Breast epithelium (tissue), 3 donors: ENCODE results near the gene BZW2.

Experiments
- POLR2AphosphoS5 ChIP-seq, 3 donors: sonication (generic); formaldehyde crosslinking; IDR thresholded peaks; one replicate each; pipeline ENCODE4 v1.6.1; 2017; ENCODE audit warnings: antibody characterized with exemption in 3 of 3
- TF ChIP-seq, protein P1 (sequence below), 3 donors: fragments of 450-650 bp; IDR thresholded peaks; one replicate each; pipeline ENCODE4 v1.5.1; 2016 to 2017; ENCODE audit warnings: antibody characterized with exemption in 3 of 3, mild to moderate bottlenecking in 3 of 3, moderate library complexity in 3 of 3

DNA sequence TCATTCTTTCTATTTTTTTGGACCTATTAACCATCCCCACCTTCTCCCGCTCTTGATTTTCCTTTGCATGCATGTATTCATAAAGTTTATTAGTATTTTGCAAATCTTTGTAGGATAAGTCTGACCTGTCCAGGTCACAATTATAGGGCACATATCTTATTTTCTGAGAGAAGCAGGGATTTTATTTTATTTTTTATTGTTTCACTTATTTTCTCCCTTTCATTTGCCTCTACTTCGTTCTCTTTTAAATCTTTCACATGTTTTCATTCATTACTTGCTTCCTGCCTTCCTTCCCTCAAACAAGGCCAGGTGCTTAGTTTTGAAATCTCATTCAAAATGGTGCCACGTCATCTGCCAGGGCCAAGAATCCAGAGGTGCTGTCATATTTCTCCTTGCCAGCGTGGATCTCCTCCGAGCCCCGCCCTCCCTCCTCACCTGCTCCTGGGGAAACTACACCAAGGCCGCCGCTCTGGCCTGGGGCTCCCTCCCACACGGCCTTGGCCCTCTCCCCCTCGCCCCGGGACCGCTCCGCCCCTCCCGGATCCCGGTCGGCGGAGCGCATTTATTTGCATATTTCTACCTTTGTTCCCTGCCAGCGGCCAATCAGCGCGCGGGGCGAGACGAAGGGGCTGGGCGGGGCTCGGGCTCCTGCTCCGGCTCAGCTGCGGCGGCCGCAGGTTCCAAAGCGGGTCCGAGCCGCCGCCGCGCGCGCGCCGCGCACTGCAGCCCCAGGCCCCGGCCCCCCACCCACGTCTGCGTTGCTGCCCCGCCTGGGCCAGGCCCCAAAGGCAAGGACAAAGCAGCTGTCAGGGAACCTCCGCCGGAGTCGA lies 107.3 kb downstream of the BZW2 start, which contains the start of gene TSPAN13:
- peak in 1 of 3 donors; percentile 9 for TF ChIP-seq POLR2AphosphoS5 (IDR thresholded peaks at IDR 0.05)
- TF ChIP-seq, protein P1, sequence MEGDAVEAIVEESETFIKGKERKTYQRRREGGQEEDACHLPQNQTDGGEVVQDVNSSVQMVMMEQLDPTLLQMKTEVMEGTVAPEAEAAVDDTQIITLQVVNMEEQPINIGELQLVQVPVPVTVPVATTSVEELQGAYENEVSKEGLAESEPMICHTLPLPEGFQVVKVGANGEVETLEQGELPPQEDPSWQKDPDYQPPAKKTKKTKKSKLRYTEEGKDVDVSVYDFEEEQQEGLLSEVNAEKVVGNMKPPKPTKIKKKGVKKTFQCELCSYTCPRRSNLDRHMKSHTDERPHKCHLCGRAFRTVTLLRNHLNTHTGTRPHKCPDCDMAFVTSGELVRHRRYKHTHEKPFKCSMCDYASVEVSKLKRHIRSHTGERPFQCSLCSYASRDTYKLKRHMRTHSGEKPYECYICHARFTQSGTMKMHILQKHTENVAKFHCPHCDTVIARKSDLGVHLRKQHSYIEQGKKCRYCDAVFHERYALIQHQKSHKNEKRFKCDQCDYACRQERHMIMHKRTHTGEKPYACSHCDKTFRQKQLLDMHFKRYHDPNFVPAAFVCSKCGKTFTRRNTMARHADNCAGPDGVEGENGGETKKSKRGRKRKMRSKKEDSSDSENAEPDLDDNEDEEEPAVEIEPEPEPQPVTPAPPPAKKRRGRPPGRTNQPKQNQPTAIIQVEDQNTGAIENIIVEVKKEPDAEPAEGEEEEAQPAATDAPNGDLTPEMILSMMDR (IDR thresholded peaks at IDR 0.05) = no peak
